Esophagus squamous epithelium (tissue), 5 donors: ENCODE results near the gene MINAR2. TPM values are rescaled to one million over a fixed set of nuclear protein-coding genes. Genes with fewer than 3 reads are reported as not detected.

Source experiments
- DNase-seq: peaks from one replicate; lab custom pipeline; 2025; lab: John Stamatoyannopoulos, UW
- H3K27ac ChIP-seq, 4 donors: fragments of 200-600 bp; sonication (generic); one replicate each; pipeline ENCODE4 v1.5.1; 2016 to 2019; ENCODE audit warnings: mild to moderate bottlenecking in 1 of 4
- H3K27me3 ChIP-seq, 4 donors: fragments of 200-600 bp; sonication (generic); 1 replicate in 3 of 4; 2 replicates in 1 of 4; pipeline versions ENCODE4 v1.5.1 to v1.6.0; 2017 to 2021; ENCODE audit warnings: antibody characterized with exemption in 1 of 4
- H3K36me3 ChIP-seq, 3 donors: fragments of 200-600 bp; sonication (generic); one replicate each; pipeline ENCODE4 v1.5.1; 2016 to 2019
- H3K4me1 ChIP-seq, 3 donors: fragments of 200-600 bp; sonication (generic); one replicate each; pipeline ENCODE4 v1.5.1; 2017 to 2019
- H3K4me3 ChIP-seq, 4 donors: fragments of 200-600 bp; sonication (generic); 1 replicate in 3 of 4; 2 replicates in 1 of 4; pipeline ENCODE4 v1.5.1; 2016 to 2019; ENCODE audit warnings: mild to moderate bottlenecking in 2 of 4, moderate library complexity in 1 of 4
- H3K9me3 ChIP-seq, 3 donors: fragments of 200-600 bp; sonication (generic); one replicate each; pipeline ENCODE4 v1.5.1; 2016 to 2019
- POLR2A ChIP-seq, 4 donors: fragments of 450-650 bp; IDR thresholded peaks; one replicate each; pipeline ENCODE4 v1.6.1; 2017; ENCODE audit warnings: antibody characterized with exemption in 4 of 4, mild to moderate bottlenecking in 4 of 4, moderate library complexity in 3 of 4
- WGBS, 2 donors: methylation state at CpG; one replicate each; pipeline ENCODE4 v1.1.5; 2018; 5-methylcytosine and 5-hydroxymethylcytosine counted together
- intact Hi-C: fragments of 100-400 bp; cut with DNase I; formaldehyde crosslinking; loops from one replicate; pipeline ENCODE4 v1.15.0; 2022
- total RNA-seq, 4 donors: library from RNA; depleted of rRNA; stranded (reverse); fragments of >200 nt; gene quantifications; one replicate each; pipeline ENCODE4 v1.1.0, GENCODE V29; 2016
- TF ChIP-seq, protein P1 (sequence below), 6 experiments: fragments of 450-650 bp in 4 of 6; fragments of 200-600 bp in 2 of 6; sonication (generic) in 2 of 6; IDR thresholded peaks; one replicate each; pipeline ENCODE4 v1.5.1; 2016 to 2019; ENCODE audit warnings: antibody characterized with exemption in 6 of 6, mild to moderate bottlenecking in 4 of 6, moderate library complexity in 4 of 6
- donor health status: DM: yes; HTN: yes; CAD: no.

The MINAR2 gene
- total RNA-seq: not detected

GRCh38 chr5:129747572-129748407, at the start of gene MINAR2:
Gene MINAR2, plus strand, starts transcription at chr5:129748094. Its CDS starts 97 bp downstream, at chr5:129748191.
- Histone ChIP-seq H3K9me3 (no peaks in the 10 kb centered on the region), H3K36me3 (no peaks in the 10 kb centered on the region), H3K27ac (no peak within 1 kb of the TSS), H3K4me1 (no peaks in the 10 kb centered on the region), H3K4me3 (no peak within 1 kb of the TSS), H3K27me3 (no peaks in the 10 kb centered on the region)
- no peak for DNase-seq
- WGBS, 2 donors: 73 to 84% methylated on average over 12 to 13 of the region's 13 CpGs
- intact Hi-C loops: no loop called here
- TF ChIP-seq, protein P1, sequence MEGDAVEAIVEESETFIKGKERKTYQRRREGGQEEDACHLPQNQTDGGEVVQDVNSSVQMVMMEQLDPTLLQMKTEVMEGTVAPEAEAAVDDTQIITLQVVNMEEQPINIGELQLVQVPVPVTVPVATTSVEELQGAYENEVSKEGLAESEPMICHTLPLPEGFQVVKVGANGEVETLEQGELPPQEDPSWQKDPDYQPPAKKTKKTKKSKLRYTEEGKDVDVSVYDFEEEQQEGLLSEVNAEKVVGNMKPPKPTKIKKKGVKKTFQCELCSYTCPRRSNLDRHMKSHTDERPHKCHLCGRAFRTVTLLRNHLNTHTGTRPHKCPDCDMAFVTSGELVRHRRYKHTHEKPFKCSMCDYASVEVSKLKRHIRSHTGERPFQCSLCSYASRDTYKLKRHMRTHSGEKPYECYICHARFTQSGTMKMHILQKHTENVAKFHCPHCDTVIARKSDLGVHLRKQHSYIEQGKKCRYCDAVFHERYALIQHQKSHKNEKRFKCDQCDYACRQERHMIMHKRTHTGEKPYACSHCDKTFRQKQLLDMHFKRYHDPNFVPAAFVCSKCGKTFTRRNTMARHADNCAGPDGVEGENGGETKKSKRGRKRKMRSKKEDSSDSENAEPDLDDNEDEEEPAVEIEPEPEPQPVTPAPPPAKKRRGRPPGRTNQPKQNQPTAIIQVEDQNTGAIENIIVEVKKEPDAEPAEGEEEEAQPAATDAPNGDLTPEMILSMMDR (IDR thresholded peaks at IDR 0.05): no peak
- TF ChIP-seq POLR2A (IDR thresholded peaks at IDR 0.05): no peak

DNA sequence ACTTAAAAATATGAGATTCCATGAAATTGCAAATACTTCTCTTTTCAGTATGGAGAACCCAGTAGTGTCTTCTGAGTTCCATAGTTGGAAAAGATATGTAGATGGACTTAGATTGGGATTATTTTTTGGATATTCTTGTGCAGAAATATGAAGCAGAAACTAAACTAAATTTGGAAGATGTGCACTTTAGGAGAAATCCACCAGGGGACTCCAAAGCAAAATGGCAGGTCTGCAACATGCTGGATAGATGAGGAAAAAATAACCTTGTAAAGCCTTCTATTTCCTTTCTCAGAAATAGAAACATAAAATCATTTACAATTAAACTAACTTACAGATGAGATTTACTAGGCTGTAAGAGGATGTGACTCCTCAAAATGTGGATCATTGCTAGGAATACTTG, 49.2 kb upstream of the MINAR2 start:
- no peaks in the 10 kb centered on the region for H3K4me1 ChIP-seq
- H3K36me3 ChIP-seq: no peaks in the 10 kb centered on the region
- H3K27me3 ChIP-seq: no peaks in the 10 kb centered on the region
- no peak for DNase-seq
- TF ChIP-seq, protein P1 (IDR thresholded peaks at IDR 0.05): no peak
- TF ChIP-seq POLR2A (IDR thresholded peaks at IDR 0.05): no peak
- H3K4me3 ChIP-seq: no peak overlapping the region
- no peak overlapping the region for H3K27ac ChIP-seq
- intact Hi-C loops: no loop called here
- H3K9me3 ChIP-seq: no peaks in the 10 kb centered on the region

- WGBS, 2 donors: 29 to 45% methylated on average over 1 of the region's 1 CpG
Observed at GRCh38 chr5:129716235-129716634, 31.7 kb upstream of the MINAR2 start.

GRCh38 chr5:129716651-129717050, 31.2 kb upstream of the MINAR2 start:
- Histone ChIP-seq H3K27ac (no peak overlapping the region), H3K36me3 (no peaks in the 10 kb centered on the region), H3K4me1 (no peaks in the 10 kb centered on the region), H3K9me3 (no peaks in the 10 kb centered on the region), H3K4me3 (no peak overlapping the region), H3K27me3 (no peaks in the 10 kb centered on the region)
- 77 to 81% methylated on average over 5 of the region's 5 CpGs for WGBS, 2 donors
- no peak for TF ChIP-seq POLR2A (IDR thresholded peaks at IDR 0.05)
- TF ChIP-seq, protein P1 (IDR thresholded peaks at IDR 0.05): no peak
- intact Hi-C loops: no loop called here
- DNase-seq: no peak

More at GRCh38 chr5:129716235-129716634, 31.7 kb upstream of the MINAR2 start:
- H3K36me3 ChIP-seq: no peaks in the 10 kb centered on the region
- H3K4me1 ChIP-seq: no peaks in the 10 kb centered on the region
- no peak for DNase-seq
- intact Hi-C loops: no loop called here
- no peaks in the 10 kb centered on the region for H3K27me3 ChIP-seq
- TF ChIP-seq, protein P1 (IDR thresholded peaks at IDR 0.05): no peak
- TF ChIP-seq POLR2A (IDR thresholded peaks at IDR 0.05): no peak
- no peak overlapping the region for H3K4me3 ChIP-seq
- H3K9me3 ChIP-seq: no peaks in the 10 kb centered on the region
- H3K27ac ChIP-seq: no peak overlapping the region

- Histone ChIP-seq H3K4me1 (no peaks in the 10 kb centered on the region), H3K27me3 (no peaks in the 10 kb centered on the region), H3K9me3 (no peaks in the 10 kb centered on the region), H3K27ac (no peak overlapping the region), H3K4me3 (no peak overlapping the region), H3K36me3 (no peaks in the 10 kb centered on the region)
- intact Hi-C loops: no loop called here
- TF ChIP-seq POLR2A (IDR thresholded peaks at IDR 0.05): no peak
- TF ChIP-seq, protein P1 (IDR thresholded peaks at IDR 0.05): no peak
- no peak for DNase-seq
Observed at GRCh38 chr5:129717751-129718310, 30.1 kb upstream of the MINAR2 start.
